ENCODE measurements around the gene AP4E1. TPM values are rescaled to one million over a fixed set of nuclear protein-coding genes. Genes with fewer than 3 reads are reported as not detected.
"Not testable (repeated sequence)": the region's sequence is repeated elsewhere in the genome, so short reads cannot be mapped to it uniquely, and the experiment has no call there.

Gene AP4E1
- total RNA-seq, 1 donor from 2014 or later: 6.4 TPM

GRCh38 chr15:50996641-50997040 lies 88.2 kb downstream of the AP4E1 start:
- no peak for DNase-seq (ENCODE audit: missing footprints)
- intact Hi-C loops (cut with DNase I): no loop called here
- ATAC-seq: no peak

- intact Hi-C loops (cut with DNase I): no loop called here
- ATAC-seq (no peak), DNase-seq (ENCODE audit: missing footprints) (no peak)
Observed at GRCh38 chr15:50997371-50998051, 89.0 kb downstream of the AP4E1 start.

- intact Hi-C loops (cut with DNase I): no loop called here
- no peak for DNase-seq (ENCODE audit: missing footprints)
- ATAC-seq: no peak
Observed at GRCh38 chr15:51004103-51004551, 95.6 kb downstream of the AP4E1 start.

DNA sequence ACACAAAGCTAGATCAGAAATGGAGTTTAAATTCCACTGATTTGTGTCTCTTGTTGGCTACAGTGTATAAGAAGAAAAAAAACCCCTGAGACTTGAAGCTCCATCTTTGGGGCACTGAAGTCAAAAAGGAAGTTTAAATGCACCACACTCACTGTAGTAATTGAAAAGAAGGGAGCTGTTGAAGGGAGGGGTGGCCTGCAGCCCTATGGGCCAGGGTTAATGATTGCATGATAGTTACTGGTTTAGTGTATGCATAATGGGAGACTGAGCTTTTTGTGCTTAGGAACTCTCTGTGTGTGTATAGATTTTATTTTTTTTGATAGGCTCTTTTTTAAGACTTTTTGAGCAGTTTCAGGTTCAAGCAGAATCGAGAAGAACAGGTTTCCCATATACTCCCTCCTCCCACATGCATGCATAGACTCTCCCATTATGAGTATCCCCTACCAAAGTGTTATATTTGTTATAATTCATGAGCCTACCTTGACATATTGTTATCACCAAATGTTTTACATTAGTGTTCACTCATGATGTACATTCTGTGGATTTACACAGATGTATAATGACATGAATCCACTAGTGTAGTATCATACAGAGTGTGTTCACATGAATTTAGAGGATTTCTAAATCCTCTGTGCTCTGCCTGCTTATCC lies 98.0 kb downstream of the AP4E1 start:
- DNase-seq (ENCODE audit: missing footprints) (no peak), ATAC-seq (no peak)
- intact Hi-C loops (cut with DNase I): no loop called here

- DNase-seq (ENCODE audit: missing footprints): no peak
- no peak for ATAC-seq
- intact Hi-C loops (cut with DNase I): no loop called here
Observed at GRCh38 chr15:51007131-51007666, 98.7 kb downstream of the AP4E1 start.

DNA sequence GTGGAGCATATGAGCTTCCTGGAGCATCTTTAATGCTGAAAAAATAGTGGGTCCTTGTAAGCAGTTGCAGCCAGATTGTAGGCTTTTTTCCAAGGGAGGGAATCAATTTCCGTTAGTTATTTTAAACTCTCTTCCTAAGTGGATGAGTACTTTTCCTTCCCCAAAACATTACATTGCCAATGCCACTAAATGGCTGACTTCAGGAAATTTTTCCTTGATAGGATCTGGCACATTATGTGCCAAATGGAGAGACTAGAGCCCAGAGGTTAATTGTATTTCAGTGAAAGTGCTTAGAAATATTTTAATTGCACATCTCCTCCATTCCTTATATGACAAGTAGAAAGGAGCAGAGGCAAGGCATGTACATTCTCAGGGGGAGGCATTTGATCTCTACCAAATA lies 102.7 kb downstream of the AP4E1 start:
- ATAC-seq (no peak), DNase-seq (ENCODE audit: missing footprints) (no peak)
- intact Hi-C loops (cut with DNase I): no loop called here

DNA sequence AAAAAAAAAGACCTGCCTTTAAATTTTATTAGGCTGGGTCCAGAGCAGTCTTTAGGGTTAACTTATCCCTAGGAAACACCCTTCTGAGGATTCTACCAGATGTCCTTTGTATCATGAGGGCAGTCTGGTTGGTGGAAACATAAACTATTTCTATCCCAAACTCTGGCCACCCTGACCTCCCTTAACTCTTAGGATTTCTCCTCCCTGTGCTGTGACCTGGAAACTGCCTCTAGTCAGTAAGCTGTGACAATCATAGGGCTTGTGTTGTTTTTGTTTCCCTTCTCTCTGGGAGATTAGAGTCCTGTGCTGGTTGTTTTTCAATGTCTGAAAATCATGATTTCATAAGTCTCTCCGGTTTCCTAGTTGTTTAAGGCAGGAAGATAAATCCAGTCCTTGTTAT lies 108.1 kb downstream of the AP4E1 start:
- intact Hi-C loops (cut with DNase I): no loop called here
- no peak for ATAC-seq
- no peak for DNase-seq (ENCODE audit: missing footprints)

GRCh38 chr15:51022206-51022605 lies 113.7 kb downstream of the AP4E1 start:
- no peak for DNase-seq (ENCODE audit: missing footprints)
- ATAC-seq: no peak
- intact Hi-C loops (cut with DNase I): no loop called here

GRCh38 chr15:51023499-51023898 lies 115.0 kb downstream of the AP4E1 start:
- intact Hi-C loops (cut with DNase I): no loop called here
- no peak for DNase-seq (ENCODE audit: missing footprints)
- ATAC-seq: no peak

- ATAC-seq (no peak), DNase-seq (ENCODE audit: missing footprints) (no peak)
- intact Hi-C loops (cut with DNase I): no loop called here
Observed at GRCh38 chr15:51024735-51025453, 116.4 kb downstream of the AP4E1 start.

GRCh38 chr15:51025454-51025846 lies 117.0 kb downstream of the AP4E1 start:
- ATAC-seq (no peak), DNase-seq (ENCODE audit: missing footprints) (no peak)
- intact Hi-C loops (cut with DNase I): no loop called here

- intact Hi-C loops (cut with DNase I): no loop called here
- ATAC-seq (no peak), DNase-seq (ENCODE audit: missing footprints) (no peak)
Observed at GRCh38 chr15:51030649-51031316, 122.3 kb downstream of the AP4E1 start.

GRCh38 chr15:51037474-51037873 lies 129.0 kb downstream of the AP4E1 start:
- ATAC-seq; intact Hi-C loops (cut with DNase I); DNase-seq (ENCODE audit: missing footprints): not testable (repeated sequence)

DNA sequence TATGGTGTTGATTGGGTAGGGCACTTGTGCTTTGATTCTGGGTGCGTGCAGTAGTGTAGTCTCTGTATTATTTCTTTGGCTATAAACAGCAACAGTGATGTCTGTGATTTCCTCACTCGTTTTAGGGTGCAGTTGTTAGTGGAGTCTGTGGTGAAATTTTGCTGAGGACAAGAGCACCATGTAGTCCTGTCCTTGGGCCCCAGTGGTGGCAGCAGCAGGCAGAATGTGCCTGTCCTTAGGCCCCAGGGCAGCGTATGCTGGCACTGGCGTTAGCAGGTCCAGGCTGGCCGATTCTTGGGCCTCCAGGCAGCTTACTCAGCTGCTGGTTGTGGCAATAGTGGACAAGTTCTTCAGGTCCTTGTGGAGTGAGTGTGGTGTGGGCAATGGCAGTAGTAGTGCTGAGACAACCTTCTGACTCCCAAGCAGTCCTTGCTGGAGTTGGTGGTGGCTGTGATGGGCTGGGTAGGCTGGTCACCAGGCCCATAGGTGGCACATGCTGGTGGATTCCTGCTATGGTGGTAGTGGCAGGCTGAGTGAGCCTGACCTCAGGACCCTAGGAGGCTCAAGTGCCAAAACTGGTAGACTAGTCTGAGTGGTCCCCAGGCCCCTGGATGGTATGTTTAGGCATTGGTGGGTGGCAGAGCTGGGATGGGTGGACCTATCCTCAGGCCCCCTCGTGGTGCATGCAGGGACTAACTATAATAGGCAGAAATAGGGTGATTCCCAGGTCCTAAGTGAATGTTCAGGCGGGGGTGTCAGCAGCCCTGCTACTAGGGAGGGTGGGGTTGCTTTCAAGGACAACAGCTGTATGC lies 129.9 kb downstream of the AP4E1 start:
- ATAC-seq (no peak), DNase-seq (ENCODE audit: missing footprints) (no peak)
- intact Hi-C loops (cut with DNase I): no loop called here

- DNase-seq (ENCODE audit: missing footprints) (no peak), ATAC-seq (no peak)
- intact Hi-C loops (cut with DNase I): no loop called here
Observed at GRCh38 chr15:51038974-51039319, 130.5 kb downstream of the AP4E1 start.

DNA sequence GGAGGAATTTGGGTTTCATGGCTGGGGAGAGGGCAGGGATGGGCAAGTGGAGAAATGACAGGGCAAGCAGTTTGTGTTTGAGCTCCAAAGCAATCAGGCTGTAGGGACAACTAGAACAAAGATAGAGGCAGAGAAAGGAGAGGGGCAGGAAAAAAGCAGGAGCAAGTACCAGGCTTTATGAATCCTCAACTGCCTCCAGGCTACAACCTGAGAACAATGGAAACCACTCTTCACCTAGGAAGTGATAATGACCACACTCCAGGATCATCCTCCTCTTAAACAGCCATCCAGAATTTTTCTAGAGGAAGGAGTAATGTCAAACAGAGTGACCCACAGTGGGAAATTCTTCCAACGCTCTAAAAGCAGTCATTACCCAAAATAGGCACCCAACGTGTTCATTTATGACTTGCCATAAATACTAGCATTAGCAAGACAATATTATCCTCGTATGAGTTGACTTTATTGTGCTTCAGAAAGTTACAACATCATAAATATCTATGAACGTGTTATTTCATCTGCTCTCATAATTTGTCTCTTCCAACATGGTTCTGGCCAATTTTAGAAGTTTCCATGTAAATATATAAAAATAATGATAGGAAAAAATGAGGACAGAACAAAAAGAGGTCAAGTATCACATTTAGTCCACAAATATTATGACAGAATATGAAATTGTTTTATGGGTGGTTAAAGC lies 135.7 kb downstream of the AP4E1 start:
- intact Hi-C loops (cut with DNase I): no loop called here
- ATAC-seq (no peak), DNase-seq (ENCODE audit: missing footprints) (no peak)

GRCh38 chr15:51046016-51046415 lies 137.5 kb downstream of the AP4E1 start:
- no peak for ATAC-seq
- DNase-seq (ENCODE audit: missing footprints): no peak
- intact Hi-C loops (cut with DNase I): no loop called here

DNA sequence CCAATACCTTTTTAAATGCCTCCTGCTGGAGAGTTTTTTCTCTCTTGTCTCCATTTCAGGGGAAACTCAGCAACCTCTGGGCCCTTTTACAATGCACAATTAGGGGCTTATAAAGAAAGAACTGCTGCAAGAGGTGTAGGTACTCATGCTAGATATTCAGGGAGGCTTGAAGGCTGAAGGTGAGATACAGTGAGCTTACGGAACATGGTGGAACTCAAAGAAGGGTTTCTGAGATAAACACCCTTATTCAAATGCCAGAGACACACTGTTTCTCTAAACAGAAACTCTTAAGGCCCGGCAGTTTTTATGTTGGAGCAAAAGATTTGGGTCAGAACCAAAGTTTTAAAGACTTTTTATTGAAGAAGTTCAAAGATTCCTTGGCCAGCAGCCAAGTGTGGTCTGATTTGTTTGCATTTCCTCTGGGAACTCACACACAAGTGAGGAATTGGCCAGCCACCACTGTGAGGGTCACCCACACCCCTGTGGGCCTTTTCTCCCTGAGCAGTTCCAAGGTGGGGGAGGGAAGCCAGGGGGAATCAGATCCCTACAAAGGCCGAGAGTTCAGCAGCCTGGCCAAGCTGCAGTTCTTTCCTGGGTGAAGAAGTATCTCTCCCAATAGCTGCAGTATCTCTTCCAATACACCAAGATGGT lies 138.4 kb downstream of the AP4E1 start:
- ATAC-seq (no peak), DNase-seq (ENCODE audit: missing footprints) (no peak)
- intact Hi-C loops (cut with DNase I): no loop called here
